GM12801 (cell line): ENCODE measurements around the gene RGS14.

Source experiments
- CTCF ChIP-seq: IDR thresholded peaks from one replicate; pipeline ENCODE4 v1.5.1; 2011; ENCODE audit warnings: control low read depth; ENCODE audit not compliant: insufficient read length; ENCODE audit errors: extremely low read depth

Gene RGS14

GRCh38 chr5:177412603-177413233, 55.0 kb downstream of the RGS14 start:
- no peak for TF ChIP-seq CTCF

DNA sequence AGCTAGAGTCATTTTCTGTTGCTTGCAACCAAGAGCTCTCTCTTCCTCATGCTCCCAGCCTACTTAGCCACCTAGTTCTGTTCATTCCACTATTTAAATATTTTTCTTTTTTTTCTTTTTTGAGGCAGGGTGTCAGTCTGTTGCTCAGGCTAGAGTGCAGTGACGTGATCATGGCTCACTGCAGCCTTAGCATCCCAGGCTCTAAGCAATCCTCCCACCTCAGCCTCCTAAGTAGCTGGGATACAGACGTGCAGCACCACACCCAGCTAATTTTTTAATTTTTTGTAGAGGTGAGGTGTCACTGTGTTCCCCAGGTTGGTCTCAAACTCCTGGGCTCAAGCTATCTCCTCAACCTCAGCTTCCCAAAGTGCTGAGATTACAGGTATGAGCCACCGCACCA, 56.8 kb downstream of the RGS14 start:
- TF ChIP-seq CTCF, result no peak

GRCh38 chr5:177419046-177419445, 61.3 kb downstream of the RGS14 start:
- TF ChIP-seq CTCF, result no peak

- no peak for TF ChIP-seq CTCF
Measured at GRCh38 chr5:177421062-177421798, 63.5 kb downstream of the RGS14 start.
